Inferior parietal cortex (tissue), 1 donor: Measurements from ENCODE around the gene NFYA.

Source experiments
- DNase-seq: peaks from one replicate; pipeline ENCODE4 v3.0.0-alpha.2; 2016; ENCODE audit errors: extremely low spot score

Gene NFYA

DNA sequence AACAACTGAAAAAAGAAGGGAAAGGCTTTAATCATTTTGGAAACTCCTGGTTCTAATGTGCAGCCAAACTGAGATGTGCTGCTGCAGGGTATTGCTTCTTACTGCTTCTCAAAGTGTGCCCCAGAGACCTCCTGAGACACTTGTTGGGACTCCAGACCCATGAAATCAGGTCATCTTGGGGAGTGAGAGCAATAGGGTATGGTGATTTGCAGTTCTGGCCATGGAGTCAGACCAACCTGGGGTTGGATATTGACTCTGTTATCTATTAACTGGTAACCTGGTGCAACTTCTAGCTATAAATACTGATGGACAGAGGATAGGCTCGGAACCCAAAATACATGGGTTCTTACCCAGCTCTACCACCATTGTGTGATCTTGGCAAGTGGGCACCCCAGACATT is 26.7 kb upstream of the NFYA start:
- no peak for DNase-seq

DNA sequence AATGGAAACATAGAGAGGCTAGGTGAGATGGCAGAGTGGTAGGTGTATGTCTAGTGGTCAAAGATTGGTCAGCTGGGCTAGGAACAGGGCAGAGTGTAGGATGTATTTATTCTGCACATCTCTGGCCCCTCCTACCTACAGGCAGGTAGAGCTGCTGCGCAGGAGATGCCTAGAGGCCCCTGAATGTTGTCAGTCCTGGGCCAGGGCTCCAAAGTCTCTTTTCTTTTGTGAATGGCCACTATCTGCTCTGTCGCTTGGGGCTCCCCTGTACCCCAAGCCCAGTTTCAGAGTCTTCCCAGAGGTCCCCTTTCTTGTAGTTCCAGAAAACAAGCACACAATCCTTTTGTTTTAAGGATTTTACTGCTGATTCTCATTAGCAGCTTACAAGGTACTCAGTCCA is 25.5 kb upstream of the NFYA start:
- DNase-seq: no peak

DNA sequence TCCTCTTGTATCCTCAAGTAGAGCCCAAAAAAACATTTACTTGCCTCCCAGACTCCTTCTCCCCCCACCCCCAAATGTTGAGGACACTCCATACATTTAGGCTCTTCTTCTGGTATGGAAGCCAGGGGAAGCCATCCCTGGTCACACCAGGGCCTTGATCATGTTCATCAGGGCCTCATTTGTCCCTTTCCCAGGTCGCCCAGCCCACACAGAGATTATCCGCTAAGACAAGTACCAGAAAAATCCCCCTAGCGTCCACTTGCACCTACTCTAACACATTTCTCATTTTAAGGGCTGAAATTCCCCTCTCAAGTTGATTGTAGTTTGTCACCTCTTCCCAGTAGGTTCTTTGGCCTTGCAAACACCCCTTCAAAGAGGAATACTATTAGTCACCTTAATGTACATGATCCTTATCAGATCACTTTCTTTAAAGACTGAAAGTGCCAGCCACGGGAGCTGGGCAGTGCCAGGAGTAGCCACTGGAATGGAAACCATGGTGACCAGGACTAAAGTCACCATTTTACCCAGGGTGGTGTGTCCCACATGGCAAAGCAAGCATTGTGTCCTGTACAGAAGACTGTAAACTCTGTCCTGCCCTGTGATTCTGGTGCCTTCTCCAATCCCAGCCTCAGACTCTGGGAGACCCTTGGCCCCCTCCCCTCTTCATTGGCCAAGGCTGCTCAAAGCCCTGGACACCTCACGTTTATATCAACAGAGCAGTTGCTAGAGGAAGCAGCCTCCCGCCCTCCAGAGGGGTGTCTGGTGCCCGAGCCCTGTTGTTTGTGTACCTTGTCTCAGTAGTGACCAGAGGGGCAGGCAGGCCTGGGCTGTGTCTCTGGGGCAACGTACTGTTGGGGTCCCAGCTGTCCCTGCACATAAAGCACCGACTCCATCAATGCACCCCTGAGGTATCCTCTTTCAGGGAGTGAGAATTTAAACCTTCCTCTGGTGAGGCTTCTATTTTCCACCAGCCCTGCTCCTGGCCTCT is 24.7 kb upstream of the NFYA start:
- no peak for DNase-seq

DNA sequence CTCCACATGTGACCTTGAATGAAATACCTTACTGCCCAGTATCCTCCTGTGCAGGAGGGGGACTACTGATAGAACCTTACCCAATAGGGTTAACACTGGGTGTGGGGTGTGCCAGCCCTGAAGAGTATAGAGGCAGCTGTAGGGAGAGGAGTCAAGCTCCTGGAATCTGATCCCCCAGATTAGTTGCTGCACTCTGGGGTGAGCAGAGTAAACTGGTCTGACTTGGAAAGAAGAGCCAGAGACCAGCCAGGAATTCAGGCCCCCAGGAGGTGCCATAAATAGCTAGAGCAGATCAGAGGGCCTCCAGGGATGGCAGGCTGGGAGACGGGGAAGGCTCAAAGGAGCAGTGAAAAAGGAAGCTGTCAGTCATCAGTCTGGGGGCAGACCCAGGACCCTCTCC is 23.3 kb upstream of the NFYA start:
- DNase-seq: no peak

DNA sequence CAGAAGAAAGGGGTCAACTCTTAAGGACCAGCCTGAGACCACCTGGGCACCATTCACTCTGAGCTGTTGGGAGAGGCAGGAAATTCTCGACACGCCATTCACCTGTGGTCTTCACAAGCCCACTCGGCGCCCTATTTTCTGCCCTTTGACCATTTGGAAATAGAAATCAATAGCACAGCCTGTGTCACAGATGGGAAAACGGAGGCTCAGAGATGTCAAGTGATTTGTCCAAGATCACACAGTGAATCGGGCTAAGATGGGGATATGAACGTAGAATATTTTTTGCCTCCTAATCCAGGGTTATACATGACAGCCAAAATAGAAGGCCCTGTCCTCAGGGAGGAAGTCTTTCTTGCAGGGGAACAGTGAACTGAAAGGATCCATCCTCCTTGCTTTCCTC is 22.8 kb upstream of the NFYA start:
- DNase-seq: no peak

DNA sequence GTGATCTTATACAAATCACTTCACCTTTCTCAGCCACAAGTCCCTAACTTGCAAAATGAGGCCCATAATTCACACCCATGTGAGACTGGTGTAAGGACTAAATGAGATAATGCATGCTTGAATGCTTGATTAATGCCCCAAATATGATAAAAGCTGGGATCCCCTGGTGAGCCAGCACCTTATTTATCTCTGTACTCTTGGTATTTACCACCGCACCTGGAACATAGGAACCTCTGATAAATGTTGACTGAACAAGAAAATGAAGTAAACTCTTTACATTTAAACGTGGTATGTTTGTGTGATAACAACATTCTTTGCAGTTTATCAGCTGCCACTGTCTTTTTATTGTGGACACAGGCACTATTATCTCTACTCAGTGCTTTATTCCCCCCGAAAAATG is 22.2 kb upstream of the NFYA start:
- DNase-seq: no peak

DNA sequence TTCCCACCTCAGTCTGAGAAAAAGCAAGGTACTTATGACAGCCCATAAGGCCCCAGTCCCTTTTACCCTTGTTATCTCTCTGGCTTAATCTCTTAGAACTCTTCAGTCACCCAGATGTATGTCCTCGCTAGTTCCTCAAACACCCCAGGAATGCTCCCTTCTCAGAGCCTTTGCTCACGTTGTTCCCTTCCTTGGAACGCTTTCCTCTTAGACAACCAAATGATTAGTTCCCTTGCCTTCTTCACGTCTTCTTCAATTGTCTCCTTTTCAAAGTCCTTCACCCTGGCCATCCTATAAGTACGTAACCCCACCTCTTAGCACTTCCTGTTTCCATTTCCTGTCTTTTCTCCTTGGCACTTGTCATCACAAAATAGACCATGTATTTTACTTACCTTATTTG is 20.9 kb upstream of the NFYA start:
- no peak for DNase-seq

DNA sequence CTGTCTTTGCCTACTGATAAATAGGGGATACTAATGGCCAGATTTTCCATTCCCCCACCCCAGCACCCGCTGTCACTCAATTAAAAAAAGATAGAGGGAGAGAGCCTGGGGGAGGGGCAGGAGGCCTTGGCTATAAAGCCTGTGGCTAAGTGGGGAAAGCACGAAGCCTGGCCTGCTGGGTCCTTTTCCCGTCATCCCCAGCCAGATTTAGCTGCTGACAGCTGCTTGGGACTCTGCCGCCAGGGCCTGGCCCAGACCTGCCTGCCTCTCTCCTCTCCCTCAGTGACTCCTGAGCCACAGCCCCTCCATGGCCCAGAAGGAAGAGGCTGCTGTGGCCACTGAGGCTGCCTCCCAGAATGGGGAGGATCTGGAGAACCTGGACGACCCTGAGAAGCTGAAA is 19.7 kb upstream of the NFYA start, which contains the start of gene APOBEC2:
Gene APOBEC2 (plus strand): TSS at position 162 of the 400 bp plus-strand sequence. CDS start 146 bp downstream, at position 308.
- DNase-seq: no peak

DNA sequence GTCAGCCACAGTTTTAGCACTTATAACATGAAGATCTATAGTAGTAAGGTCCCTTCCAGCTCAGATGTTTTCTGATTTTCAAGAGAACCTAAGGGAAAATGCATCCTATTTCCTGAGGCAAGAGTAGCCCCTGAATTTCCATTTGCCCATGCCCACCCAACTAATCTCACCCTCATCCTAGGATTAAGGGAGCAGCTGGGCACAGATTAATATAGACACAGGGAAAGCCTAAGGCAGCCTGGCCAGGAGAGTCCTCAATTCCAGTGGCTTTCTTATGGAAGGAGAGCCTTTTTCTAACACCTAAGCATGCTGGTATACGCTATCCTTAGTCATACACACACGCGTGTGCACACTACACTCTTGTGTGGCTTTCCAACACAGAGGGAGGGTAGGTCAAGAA is 18.3 kb upstream of the NFYA start:
- DNase-seq: no peak

DNA sequence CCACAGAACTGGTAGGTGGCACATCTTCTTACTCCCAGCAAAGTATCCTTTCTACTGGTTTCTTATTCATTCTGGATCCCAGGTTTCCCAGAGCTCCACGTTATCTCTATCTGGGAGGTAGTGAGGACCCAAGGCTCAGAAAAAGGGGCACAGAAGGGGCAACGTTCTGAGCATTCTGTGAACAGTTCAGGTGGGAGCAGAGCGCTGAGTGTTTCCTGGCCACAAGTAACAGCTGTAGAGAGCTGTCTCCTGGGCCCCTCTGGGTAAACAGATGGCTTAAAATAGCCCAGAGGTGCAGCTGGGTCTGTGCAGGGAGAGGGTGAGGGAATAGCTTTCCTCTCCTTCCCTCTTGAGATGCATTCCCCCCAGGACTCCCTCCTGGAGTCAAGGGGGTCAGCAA is 17.6 kb upstream of the NFYA start:
- no peak for DNase-seq

DNA sequence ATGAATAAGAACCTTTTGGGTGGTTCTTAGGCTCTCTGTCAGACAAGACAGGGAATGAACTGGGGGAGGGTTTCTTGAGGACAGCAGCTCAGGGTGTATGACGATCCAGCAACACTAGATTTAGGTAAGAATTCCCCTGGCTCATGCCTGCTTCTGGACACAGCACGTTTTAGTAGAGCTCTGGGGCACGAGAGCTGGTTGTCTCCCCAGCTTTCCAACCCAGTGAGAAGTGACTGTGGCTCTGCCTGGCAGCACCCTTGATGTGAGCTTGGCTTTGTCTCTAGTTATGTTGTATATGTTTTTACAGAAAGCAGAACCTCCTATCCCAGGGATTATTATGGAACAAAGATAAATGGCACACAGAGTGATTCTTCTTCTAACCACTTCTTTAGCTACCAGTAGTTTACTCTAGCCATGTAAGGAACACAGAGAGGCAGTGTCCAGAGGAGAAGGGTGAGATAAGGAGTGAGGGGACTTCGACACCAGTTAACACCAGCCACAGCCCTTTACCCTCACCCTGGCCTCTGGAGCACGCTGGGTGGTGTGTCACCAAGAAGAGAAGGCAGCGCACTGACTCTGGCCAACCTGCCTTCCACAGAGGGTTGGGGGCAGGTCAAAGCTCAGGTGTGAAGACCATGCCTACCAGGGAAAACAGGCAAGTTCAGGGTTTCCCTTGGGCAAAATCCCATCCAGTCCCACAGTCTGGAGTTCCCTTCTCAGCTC is 15.8 kb upstream of the NFYA start:
- no peak for DNase-seq

DNA sequence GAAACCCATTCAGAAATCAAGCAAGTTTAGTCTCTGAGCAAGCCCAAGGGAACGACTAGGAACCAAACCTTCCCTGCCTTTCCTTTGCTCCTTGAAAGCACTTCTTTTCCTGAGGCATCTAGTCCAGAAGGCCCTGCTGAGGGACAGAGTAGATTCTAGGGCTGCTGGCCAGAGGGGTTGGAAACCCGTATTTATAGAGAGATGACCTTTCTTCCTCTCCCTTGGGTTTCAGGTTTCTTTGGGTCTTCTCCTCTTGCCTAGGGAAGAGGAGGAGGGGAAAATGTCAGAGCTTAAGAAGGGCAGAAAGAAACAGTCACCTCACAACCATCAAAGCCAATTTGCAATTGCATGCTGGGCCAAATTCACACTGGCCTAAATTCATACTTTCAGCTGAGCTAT is 14.0 kb upstream of the NFYA start:
- DNase-seq: no peak

DNA sequence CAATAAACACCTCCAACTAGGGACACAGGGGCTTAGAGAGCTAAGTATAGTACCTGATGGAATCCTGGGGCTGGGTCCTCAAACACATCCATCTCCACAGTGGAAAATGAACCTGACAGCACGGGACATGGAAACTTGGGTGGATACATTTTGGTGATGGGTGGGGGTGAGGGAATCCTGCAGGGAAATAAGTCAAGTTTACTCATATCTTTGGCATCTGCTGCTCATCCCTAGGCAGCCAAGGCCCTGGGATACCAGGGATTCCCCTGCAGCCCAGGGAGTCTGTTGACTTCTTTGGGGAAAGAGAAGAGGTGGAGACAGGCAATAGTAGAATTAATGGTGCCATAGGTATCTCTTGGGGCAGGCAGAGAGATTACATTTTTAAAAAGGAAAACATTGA is 13.2 kb upstream of the NFYA start:
- DNase-seq: no peak

DNA sequence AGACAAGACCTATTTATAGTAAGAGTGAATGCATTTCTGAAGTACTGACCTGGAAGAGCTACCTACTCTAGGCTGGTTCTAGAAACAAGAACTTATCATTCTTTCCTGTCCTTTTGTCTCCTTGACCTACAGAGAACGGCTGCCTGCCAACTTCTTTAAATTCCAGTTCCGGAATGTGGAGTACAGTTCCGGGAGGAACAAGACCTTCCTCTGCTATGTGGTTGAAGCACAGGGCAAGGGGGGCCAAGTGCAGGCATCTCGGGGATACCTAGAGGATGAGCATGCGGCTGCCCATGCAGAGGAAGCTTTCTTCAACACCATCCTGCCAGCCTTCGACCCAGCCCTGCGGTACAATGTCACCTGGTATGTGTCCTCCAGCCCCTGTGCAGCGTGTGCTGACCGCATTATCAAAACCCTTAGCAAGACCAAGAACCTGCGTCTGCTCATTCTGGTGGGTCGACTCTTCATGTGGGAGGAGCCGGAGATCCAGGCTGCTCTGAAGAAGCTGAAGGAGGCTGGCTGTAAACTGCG is 11.5 kb upstream of the NFYA start:
- DNase-seq: no peak

DNA sequence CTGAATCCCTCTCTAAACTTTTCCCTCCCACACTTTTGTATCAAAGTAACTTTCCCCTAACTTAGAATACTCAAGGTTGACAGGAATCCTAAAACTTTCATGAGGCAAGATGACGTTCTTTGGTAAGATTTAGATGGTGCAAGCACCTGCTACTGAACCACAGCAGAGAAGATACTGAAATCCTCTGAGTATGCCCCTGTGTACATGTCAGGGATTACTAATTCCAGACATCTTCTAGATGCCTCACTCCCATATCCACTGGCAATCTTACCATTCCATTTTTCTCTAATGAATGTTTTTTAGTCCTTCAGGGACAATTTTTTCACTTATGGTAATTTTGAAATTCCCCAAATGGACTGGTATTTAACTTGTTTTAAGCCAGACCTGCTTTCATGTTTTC is 10.7 kb upstream of the NFYA start:
- DNase-seq: no peak

DNA sequence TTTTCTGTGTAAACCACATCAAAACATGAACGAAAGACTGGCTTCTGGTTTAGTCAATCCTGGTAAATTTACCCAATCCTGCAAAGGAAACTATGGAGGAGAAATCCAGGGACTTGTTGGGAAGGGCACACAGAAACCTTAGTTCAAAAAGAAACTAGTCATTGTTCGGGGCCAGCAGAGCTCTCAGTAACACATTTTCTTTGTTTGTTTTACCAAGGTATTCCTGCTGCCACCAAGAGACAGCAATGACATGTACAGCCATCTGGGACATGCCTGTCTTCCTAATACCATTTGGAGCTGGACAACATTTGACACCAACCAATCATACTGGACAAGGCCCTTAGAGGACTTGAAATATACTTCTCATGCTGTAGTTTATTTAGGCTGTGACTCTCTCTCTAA is 8.9 kb upstream of the NFYA start:
- DNase-seq: no peak

DNA sequence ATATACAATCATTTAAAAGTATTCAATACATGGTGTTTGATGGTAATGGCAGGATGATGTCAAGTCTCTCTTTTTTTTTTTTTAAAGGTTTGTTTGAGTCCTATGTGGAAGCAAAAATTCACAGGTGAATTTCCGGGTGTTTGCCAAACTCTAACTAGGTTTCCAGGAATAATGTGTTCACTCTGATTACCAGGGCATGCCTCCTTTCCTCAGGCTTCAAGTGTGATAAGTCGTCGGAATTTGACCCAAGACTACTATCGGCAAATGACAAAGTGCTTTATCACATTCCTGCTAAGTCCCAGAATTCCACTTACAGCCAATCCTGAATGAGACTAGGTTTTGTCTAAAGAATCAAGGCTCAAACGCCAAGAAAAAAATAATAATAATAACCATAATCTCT is 7.9 kb upstream of the NFYA start:
- no peak for DNase-seq

DNA sequence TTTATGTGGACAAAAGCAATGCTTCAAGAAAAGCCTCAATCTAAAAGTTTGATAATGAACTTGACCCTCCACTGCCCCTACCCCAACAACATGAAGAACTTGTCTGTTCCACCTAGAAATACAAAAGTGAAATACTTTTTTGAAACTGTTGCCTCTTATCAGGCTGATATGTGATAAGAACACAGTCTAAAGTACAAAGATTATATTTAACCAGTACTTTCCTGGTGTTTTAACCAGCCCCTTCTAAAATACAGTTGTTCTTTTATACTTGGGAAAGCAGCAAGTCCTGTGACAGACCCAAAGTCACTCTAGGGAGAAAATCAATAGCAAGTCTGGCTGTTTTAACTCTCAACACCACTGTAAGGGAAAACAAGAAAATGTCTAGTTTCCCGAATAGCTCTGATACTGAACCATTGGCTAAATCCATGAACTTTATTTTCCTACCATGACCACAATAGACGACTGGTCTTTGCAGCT is 7.2 kb upstream of the NFYA start:
- no peak for DNase-seq

DNA sequence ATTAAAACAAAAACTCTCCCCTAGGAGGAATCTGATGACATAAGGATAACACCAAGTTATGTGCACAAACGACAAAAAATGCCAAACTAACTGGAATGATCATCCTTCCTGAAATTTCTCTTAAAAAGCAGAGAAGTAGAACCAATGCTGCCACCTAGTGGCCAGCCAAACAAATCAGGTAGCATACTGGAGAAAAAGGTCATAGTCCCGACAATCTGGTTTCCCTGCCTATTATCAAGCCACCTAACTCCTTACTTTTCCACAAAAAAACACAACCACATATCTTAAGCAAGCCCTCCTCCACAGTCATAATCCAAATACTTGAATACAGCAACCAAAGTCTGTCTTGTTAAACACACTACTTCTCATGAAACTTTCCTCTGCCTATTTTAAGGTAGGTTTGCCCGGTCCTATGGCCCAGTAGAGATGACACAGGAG is 5.9 kb upstream of the NFYA start:
- peak; percentile 89 for DNase-seq

DNA sequence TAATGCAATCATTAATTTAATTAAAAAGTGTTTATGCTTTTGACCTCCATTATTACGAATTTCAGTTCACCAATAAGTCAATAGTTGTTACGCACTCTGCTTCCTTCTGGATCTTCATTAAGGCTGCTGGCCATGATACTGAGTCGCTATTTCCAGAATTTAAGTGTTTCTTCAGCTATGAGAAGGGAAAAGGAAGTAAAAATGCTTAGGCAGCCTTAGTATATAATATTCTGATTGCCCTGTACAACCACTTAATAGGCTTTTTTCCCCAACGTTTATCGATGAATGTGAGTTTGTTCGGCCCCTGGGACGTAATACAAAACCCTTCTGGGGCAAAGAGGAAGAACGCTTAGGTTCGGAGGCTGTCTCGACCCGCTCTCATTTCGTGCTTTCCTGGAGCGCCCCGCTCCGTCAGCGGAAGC is 1.3 kb upstream of the NFYA start:
- DNase-seq: no peak

DNA sequence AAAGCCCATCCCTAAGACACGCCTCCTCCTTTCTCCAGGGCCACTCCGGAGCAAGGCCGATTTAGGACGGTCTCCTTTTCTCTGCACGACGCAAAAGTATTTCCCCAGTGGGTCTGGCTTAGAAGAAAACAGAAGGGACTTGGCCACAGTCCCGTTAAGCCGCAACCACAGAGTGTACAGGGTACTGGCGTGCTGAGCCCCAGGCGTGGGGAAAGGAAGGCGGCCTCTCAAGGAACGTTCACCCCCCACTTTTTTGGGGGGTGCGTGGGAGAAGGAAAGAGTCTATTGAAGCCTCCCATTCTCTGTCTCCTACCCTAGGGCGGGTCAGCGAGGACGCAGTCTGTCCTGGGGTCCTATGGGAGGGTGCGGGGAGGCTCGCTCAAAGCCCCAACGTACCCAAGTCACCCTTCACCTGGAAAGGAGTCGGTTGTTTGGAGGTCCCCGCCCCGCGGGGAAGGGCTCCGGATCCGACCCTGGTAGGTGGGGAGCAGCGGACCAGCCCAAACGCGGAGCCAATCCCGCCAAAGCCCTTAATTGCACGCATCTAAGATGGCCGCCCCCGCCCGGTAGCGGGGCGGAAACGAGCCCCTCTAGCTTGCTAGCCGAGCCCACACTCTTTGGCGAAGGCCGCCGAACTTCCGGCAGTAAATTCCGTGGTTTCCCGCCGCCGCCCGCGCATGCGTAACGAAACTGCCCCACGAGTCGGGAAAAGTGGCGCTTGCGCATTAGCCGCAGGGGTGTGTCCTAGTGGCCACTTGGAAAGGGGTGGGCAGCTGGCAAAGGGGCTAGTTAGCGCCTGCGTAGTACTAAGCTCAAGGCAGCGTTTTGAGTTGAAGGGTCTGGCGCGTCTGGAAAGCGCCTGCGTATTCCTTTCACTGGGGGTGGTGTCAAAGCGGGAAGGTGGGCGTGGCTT is 595 bp upstream of the NFYA start, which contains the start of gene OARD1:
Gene OARD1 (minus strand): TSS at position 434 of the 913 bp plus-strand sequence. CDS start 722 bp downstream, outside the sequence.
- DNase-seq: peak; percentile 99
